ENCODE measurements around the gene DLG5.

The DLG5 gene

GRCh38 chr10:77926566-77927401 is at the start of gene DLG5:
Gene DLG5, minus strand, starts transcription at chr10:77926755. Its CDS starts 235 bp downstream, at chr10:77926520.
- peak; percentile 45 for DNase-seq

GRCh38 chr10:77975086-77975666 is 48.6 kb upstream of the DLG5 start:
- DNase-seq: no peak

- no peak for DNase-seq
Observed at GRCh38 chr10:77974396-77975074, 48.0 kb upstream of the DLG5 start.

GRCh38 chr10:77973276-77973675 is 46.7 kb upstream of the DLG5 start:
- DNase-seq: no peak

GRCh38 chr10:77972148-77972547 is 45.6 kb upstream of the DLG5 start:
- DNase-seq: no peak

GRCh38 chr10:77971804-77972144 is 45.2 kb upstream of the DLG5 start:
- no peak for DNase-seq

GRCh38 chr10:77970869-77971803 is 44.6 kb upstream of the DLG5 start:
- no peak for DNase-seq

GRCh38 chr10:77969114-77969513 is 42.6 kb upstream of the DLG5 start:
- DNase-seq: no peak

- DNase-seq: no peak
Observed at GRCh38 chr10:77967611-77968022, 41.1 kb upstream of the DLG5 start.

- no peak for DNase-seq
Observed at GRCh38 chr10:77965294-77965693, 38.7 kb upstream of the DLG5 start.

- DNase-seq: no peak
Observed at GRCh38 chr10:77964811-77965210, 38.3 kb upstream of the DLG5 start.

- DNase-seq: no peak
Observed at GRCh38 chr10:77963901-77964300, 37.3 kb upstream of the DLG5 start.

- no peak for DNase-seq
Observed at GRCh38 chr10:77962350-77963146, 36.0 kb upstream of the DLG5 start.

- no peak for DNase-seq
Observed at GRCh38 chr10:77961668-77962067, 35.1 kb upstream of the DLG5 start.

GRCh38 chr10:77960829-77961329 is 34.3 kb upstream of the DLG5 start:
- no peak for DNase-seq

GRCh38 chr10:77959887-77960455 is 33.4 kb upstream of the DLG5 start:
- no peak for DNase-seq

- DNase-seq: no peak
Observed at GRCh38 chr10:77959384-77959783, 32.8 kb upstream of the DLG5 start.

- no peak for DNase-seq
Observed at GRCh38 chr10:77955136-77955535, 28.6 kb upstream of the DLG5 start.

- DNase-seq: no peak
Observed at GRCh38 chr10:77949167-77949566, 22.6 kb upstream of the DLG5 start.

GRCh38 chr10:77946084-77946483 is 19.5 kb upstream of the DLG5 start:
- DNase-seq: no peak

- no peak for DNase-seq
Observed at GRCh38 chr10:77944519-77944918, 18.0 kb upstream of the DLG5 start.

All from RPMI8226 (cell line).